ENCODE results near the gene TPCN2.

The TPCN2 gene

DNA sequence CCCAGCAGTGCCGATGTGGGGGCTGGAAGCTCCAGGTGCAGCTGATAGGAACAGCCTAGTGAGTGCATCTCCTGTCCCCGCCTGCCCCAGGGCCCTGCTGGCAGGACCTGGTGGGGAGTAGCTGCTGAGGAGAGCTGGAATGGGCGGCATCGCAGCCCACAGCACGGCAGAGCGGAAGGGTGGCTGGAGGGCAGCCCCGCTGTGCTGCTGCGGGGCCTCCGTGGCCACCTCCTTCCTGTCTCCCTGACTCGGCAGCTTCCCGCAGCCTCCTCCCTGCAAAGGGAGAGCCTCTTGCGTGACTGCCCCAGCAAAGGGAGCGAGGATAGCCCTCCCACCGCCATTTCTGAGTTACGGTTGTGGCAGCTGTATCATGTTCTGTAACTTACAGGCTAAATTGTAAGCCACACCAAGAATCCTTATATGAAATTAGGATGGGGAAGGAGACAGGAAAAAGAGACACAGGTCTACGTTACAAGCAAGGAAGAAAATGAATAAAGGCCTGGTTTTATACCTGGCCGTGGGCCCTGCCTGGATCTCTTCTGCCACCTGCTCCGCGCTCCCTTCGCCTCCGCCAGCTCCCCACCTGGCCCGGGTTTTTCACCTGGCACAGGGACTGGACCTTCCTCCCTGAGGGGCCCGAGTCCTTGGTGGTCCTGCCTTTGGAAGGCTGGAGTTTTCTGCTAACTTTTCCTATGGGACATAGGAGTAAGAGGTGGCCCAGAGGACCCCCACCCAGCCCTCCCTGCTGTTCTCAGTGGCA is 10.0 kb downstream of the TPCN2 start:
- DNase-seq (ENCODE audit: low read depth) = no peak

GRCh38 chr11:69059429-69059828 is 10.7 kb downstream of the TPCN2 start:
- DNase-seq (ENCODE audit: low read depth) = no peak

DNA sequence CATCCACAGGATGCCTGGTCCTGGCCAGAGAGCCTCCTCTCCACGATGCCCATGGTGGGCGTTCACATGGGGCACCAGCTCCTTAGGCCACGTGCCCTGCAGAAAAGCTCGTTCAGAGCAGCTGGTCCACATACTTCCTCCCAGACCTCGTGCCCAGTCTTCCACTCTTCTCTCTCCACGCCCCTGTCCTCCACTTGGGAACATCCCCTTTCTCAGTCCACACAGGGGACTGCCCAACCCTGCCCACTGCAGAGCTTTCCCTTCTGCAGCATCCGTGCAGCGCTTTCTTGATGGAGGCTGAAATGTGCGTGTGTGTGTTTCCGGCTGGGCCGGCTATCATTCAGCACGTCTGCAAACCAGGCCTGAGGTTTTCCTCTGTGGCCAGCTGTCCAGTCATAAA is 11.3 kb downstream of the TPCN2 start:
- peak; percentile 73 for DNase-seq (ENCODE audit: low read depth)

GRCh38 chr11:69060806-69061712 is 12.3 kb downstream of the TPCN2 start:
- DNase-seq (ENCODE audit: low read depth) = no peak

GRCh38 chr11:69061713-69062053 is 13.0 kb downstream of the TPCN2 start:
- no peak for DNase-seq (ENCODE audit: low read depth)

GRCh38 chr11:69062169-69062855 is 13.6 kb downstream of the TPCN2 start:
- no peak for DNase-seq (ENCODE audit: low read depth)

- DNase-seq (ENCODE audit: low read depth) = no peak
These were observed 14.3 kb downstream of the TPCN2 start for GRCh38 chr11:69062873-69063651.

GRCh38 chr11:69063652-69064260 is 15.0 kb downstream of the TPCN2 start:
- no peak for DNase-seq (ENCODE audit: low read depth)

DNA sequence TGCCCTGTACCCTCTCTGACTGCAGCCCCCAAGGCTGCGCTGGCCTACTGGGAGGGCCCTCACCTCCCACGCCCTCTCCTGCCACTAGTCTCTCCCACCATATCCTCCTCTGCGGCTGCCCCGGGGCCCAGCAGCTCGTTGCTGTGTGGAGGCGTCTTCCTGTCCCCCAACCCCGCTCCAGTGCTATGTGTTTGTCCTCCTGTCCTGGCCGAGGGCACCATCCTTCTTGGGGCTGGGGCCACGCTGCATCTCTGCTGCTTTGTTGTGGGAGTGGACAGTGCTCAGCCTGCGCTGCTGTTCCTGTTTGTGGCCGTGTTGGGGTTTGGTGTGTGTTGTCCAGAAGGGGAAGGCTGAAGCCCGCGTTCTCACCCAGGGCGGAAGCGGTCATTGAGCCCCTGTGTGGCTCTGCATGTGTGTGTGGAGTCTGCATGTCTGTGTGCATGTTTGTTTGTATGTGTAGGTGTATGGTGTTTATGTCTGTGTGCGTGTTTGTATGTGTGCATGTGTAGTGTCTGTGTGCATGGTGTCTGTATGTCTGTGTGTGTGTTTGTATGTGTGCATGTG is 15.7 kb downstream of the TPCN2 start:
- no peak for DNase-seq (ENCODE audit: low read depth)

GRCh38 chr11:69065147-69065710 is 16.5 kb downstream of the TPCN2 start:
- DNase-seq (ENCODE audit: low read depth) = no peak

GRCh38 chr11:69066122-69067112 is 17.7 kb downstream of the TPCN2 start:
- DNase-seq (ENCODE audit: low read depth) = no peak

DNA sequence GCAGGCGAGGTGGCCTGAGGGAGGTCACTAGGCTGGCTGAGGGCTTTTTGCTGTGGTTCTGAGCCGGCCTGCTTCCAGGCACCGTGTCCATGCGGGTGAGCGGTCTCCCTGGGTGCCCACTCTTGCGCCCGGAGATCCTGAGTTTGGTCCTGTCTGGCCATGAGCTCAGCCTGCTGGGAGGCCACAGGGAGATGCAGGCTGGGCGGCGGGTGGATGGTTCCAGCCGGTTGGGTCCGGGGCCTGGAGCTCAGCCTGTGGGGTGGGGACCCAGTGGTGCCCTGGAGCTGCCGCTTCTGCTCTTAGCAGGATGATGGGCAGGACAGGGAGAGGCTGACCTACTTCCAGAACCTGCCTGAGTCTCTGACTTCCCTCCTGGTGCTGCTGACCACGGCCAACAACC is 18.5 kb downstream of the TPCN2 start:
- DNase-seq (ENCODE audit: low read depth) = no peak

DNA sequence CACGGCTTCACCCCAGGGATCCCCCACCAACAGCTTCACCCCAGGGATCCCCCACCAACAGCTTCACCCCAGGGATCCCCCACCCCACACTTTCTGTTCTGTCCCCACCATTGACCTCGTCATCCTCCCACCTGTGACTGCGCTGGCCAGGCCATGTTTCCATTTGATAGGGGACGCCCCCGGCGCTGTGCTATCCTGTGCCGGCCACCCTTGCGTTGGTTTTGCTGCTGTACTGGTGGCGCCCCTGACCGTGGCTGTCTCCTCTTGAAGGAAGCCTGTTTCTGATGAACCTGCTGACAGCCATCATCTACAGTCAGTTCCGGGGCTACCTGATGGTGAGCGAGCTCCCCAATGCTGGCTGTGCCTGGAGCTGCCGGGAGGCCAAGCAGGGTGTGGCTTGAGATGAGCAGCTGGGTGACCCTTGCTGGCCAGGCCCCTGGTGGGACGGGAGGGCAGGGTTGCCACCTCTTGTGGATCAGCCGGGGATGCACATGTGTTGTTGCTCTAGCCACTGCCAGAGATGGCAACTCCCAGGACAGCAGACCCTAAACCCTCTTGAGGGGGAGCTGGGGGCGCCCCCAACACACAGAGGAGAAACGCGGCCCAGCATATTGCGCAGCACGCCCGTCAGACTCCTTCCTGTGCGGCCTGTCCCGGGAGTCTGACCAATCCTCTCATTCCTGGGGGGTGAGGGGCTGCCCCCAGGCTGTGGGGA is 22.5 kb downstream of the TPCN2 start:
- no peak for DNase-seq (ENCODE audit: low read depth)

DNA sequence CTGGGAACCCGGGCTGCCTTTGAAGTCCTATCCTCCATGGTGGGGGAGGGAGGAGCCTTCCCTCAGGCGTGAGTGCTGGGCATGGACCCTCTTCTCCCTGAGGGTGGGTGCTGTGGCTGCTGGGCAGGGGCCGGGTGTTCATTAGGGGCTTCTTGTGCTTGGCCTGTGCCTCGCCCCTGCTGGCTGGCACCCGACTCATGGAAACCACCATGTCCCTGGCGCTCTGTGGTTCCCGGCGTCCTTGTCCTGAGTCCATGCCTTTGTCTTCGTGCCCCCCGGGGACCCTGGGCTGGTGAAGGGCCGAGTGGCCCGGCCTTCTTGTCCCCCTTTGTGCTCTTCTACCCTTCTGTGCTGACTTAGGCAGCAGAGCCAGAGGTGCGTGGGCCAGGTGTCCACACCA is 23.2 kb downstream of the TPCN2 start:
- no peak for DNase-seq (ENCODE audit: low read depth)

GRCh38 chr11:69073469-69073868 is 24.7 kb downstream of the TPCN2 start:
- DNase-seq (ENCODE audit: low read depth) = no peak

DNA sequence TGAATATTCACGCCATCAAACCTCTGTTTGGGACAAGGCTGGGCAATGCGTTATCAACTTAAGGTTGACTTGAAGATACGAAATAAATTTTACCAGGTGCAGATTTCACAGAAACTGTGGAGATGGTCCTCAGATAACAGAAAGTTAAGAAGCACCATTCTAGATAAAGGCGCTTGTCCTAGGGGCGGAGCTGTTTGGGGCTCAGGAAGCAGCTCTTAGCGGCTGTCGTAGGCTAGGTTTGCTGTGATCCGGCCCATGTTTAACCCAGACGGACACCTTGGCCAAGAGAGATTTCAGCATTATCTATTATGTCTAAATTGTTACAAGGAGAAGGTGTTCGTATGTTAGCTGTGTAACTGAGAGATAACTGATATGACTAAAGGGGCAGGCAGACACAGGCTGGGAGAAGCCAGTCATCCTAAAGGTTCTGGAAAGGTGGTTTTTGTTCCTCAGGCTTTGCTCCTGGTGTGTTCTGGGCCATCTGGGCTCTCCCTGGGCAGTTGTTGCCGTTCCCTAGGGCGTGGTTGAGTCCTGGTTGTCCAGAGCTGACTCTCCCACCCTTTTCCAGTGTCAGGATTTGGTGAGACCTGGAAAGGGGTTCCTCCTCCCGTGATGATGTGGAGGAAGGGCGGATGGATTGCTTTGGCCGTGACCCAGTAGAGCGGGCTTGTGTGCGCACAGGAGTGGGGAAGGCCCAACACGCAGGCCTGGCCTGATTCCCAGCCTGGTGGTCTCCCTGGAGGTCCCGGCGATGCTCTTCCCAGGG is 25.8 kb downstream of the TPCN2 start:
- no peak for DNase-seq (ENCODE audit: low read depth)

GRCh38 chr11:69075421-69076128 is 26.8 kb downstream of the TPCN2 start:
- DNase-seq (ENCODE audit: low read depth) = no peak
